Measurements from ENCODE around the gene ARSA. TPM values are rescaled to one million over a fixed set of nuclear protein-coding genes. Genes with fewer than 3 reads are reported as not detected.

Gene ARSA
- polyA plus RNA-seq, 2 of the 4 experiments (the other 2 are of a cell fraction), result 7.7 to 19.5 TPM

DNA sequence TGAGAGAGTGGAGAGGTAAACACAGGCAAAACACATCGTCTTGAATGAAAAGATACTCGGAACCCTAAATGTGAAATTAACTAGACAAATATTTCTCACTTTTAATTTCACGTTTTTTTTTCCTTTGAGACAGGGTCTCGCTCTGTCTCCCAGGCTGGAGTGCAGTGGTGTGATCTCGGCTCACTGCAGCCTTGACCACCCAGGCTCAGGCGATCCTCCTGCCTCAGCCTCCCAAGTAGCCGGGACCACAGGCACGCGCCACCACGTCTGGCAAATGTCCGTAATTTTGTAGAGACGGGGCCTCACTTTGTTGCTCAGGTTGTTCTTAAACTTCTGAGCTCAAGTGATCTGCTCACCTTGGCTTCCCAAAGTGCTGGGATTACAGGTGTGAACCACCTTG lies 37.3 kb upstream of the ARSA start:
- FAIRE-seq (no peak), ATAC-seq (no peak), DNase-seq (ENCODE audit: low read depth in 1 of 2, low spot score in 1 of 2) (no peak)
- no peak overlapping the region for H3K4me2 ChIP-seq
- H3K4me1 ChIP-seq, result no peaks in the 10 kb centered on the region
- ChIA-PET POLR2A (no interaction called here), CTCF (interaction anchor here (0.6 kb wide), 1 partner anchor 129 kb away, joined by 3 read pairs; no protein-coding TSS in a partner anchor)
- TF ChIP-seq, protein P1, sequence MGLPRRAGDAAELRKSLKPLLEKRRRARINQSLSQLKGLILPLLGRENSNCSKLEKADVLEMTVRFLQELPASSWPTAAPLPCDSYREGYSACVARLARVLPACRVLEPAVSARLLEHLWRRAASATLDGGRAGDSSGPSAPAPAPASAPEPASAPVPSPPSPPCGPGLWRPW (IDR thresholded peaks at IDR 0.05), result no peak
- TF ChIP-seq, protein P2, sequence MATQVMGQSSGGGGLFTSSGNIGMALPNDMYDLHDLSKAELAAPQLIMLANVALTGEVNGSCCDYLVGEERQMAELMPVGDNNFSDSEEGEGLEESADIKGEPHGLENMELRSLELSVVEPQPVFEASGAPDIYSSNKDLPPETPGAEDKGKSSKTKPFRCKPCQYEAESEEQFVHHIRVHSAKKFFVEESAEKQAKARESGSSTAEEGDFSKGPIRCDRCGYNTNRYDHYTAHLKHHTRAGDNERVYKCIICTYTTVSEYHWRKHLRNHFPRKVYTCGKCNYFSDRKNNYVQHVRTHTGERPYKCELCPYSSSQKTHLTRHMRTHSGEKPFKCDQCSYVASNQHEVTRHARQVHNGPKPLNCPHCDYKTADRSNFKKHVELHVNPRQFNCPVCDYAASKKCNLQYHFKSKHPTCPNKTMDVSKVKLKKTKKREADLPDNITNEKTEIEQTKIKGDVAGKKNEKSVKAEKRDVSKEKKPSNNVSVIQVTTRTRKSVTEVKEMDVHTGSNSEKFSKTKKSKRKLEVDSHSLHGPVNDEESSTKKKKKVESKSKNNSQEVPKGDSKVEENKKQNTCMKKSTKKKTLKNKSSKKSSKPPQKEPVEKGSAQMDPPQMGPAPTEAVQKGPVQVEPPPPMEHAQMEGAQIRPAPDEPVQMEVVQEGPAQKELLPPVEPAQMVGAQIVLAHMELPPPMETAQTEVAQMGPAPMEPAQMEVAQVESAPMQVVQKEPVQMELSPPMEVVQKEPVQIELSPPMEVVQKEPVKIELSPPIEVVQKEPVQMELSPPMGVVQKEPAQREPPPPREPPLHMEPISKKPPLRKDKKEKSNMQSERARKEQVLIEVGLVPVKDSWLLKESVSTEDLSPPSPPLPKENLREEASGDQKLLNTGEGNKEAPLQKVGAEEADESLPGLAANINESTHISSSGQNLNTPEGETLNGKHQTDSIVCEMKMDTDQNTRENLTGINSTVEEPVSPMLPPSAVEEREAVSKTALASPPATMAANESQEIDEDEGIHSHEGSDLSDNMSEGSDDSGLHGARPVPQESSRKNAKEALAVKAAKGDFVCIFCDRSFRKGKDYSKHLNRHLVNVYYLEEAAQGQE (IDR thresholded peaks at IDR 0.05), result no peak
- TF ChIP-seq TFCP2L1 (CRISPR knock-in tag; IDR thresholded peaks at IDR 0.05), result no peak
- TF ChIP-seq, protein P3, sequence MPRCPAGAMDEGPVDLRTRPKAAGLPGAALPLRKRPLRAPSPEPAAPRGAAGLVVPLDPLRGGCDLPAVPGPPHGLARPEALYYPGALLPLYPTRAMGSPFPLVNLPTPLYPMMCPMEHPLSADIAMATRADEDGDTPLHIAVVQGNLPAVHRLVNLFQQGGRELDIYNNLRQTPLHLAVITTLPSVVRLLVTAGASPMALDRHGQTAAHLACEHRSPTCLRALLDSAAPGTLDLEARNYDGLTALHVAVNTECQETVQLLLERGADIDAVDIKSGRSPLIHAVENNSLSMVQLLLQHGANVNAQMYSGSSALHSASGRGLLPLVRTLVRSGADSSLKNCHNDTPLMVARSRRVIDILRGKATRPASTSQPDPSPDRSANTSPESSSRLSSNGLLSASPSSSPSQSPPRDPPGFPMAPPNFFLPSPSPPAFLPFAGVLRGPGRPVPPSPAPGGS (IDR thresholded peaks at IDR 0.05), result no peak
- TF ChIP-seq RFX5 (IDR thresholded peaks at IDR 0.05), result no peak
- TF ChIP-seq BHLHE40 (IDR thresholded peaks at IDR 0.05; ENCODE audit: low read depth, low read length), result no peak
- TF ChIP-seq CBX2 (IDR thresholded peaks at IDR 0.05; ENCODE audit: borderline replicate concordance, low read depth), result no peak
- no peak for TF ChIP-seq ZSCAN20 (CRISPR knock-in tag; IDR thresholded peaks at IDR 0.05)
- TF ChIP-seq RARB (CRISPR knock-in tag; IDR thresholded peaks at IDR 0.05), result no peak
- TF ChIP-seq RCOR1 (IDR thresholded peaks at IDR 0.05; ENCODE audit: low read depth, low read length), result no peak
- TF ChIP-seq, protein P4, sequence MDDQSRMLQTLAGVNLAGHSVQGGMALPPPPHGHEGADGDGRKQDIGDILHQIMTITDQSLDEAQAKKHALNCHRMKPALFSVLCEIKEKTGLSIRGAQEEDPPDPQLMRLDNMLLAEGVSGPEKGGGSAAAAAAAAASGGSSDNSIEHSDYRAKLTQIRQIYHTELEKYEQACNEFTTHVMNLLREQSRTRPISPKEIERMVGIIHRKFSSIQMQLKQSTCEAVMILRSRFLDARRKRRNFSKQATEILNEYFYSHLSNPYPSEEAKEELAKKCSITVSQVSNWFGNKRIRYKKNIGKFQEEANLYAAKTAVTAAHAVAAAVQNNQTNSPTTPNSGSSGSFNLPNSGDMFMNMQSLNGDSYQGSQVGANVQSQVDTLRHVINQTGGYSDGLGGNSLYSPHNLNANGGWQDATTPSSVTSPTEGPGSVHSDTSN (IDR thresholded peaks at IDR 0.05), result no peak
- TF ChIP-seq ZC3H11A (IDR thresholded peaks at IDR 0.05), result no peak
- TF ChIP-seq, protein P5, sequence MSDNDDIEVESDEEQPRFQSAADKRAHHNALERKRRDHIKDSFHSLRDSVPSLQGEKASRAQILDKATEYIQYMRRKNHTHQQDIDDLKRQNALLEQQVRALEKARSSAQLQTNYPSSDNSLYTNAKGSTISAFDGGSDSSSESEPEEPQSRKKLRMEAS (IDR thresholded peaks at IDR 0.05), result no peak
- no peak for TF ChIP-seq FOXS1 (CRISPR knock-in tag; IDR thresholded peaks at IDR 0.05)
- no peak for TF ChIP-seq ESRRA (IDR thresholded peaks at IDR 0.05; ENCODE audit: borderline replicate concordance, low read length)
- TF ChIP-seq HEYL (CRISPR knock-in tag; IDR thresholded peaks at IDR 0.05), result no peak
- no peak overlapping the region for H3K27ac ChIP-seq
- no peaks in the 10 kb centered on the region for H3K9me3 ChIP-seq
- 80% methylated on average over 12 of the region's 12 CpGs for WGBS (ENCODE audit: missing lambda C conversion rate)
- no peak overlapping the region for H3K4me3 ChIP-seq

DNA sequence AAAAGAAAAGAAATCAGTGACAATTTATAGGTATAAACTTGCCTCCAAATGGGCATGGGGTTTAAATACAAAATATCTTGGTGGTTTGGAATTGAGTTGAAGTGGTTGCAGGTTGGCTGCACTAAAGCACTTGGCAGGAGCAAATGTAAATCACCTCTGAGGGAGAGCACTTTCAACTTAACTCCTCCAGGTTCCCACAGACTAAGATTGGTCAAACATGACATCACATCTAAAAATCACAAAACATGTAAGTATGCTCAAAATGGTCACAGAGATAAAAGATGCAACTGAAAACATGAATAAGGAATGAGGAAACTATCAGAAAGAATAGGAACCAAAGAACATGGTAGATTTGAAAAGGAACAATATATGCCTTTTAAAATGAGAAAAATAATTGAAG lies 32.4 kb upstream of the ARSA start:
- Histone ChIP-seq H3K9me3 (no peaks in the 10 kb centered on the region), H3K4me2 (no peak overlapping the region), H3K27ac (no peak overlapping the region), H3K4me3 (no peak overlapping the region), H3K4me1 (peaks cover 17% of the 10 kb centered on the region)
- CTCF ChIA-PET, result no interaction called here
- POLR2A ChIA-PET, result no interaction called here
- TF ChIP-seq, protein P2 (IDR thresholded peaks at IDR 0.05), result no peak
- TF ChIP-seq GATA3 (IDR thresholded peaks at IDR 0.05; ENCODE audit: borderline replicate concordance) (no peak), HEYL (CRISPR knock-in tag; IDR thresholded peaks at IDR 0.05) (no peak), EHF (CRISPR knock-in tag; IDR thresholded peaks at IDR 0.05) (no peak), RARB (CRISPR knock-in tag; IDR thresholded peaks at IDR 0.05) (no peak), PHF8 (IDR thresholded peaks at IDR 0.05; ENCODE audit: borderline replicate concordance, low read depth) (no peak), RAD21 (conservative IDR thresholded peaks at IDR 0.05 in 1 of 2, IDR thresholded peaks at IDR 0.05 in 1 of 2) (no peak), MAFK (IDR thresholded peaks at IDR 0.05; ENCODE audit: partially characterized antibody) (no peak), CHD4 (IDR thresholded peaks at IDR 0.05; ENCODE audit: borderline replicate concordance) (no peak), MYC (IDR thresholded peaks at IDR 0.05; ENCODE audit: borderline replicate concordance, low read length) (no peak), EHMT2 (IDR thresholded peaks at IDR 0.05; ENCODE audit: low read depth) (no peak), TFCP2L1 (CRISPR knock-in tag; IDR thresholded peaks at IDR 0.05) (no peak), CHD2 (IDR thresholded peaks at IDR 0.05; ENCODE audit: low read length, partially characterized antibody) (no peak), KDM5A (IDR thresholded peaks at IDR 0.05) (no peak), HOXA7 (CRISPR knock-in tag; IDR thresholded peaks at IDR 0.05) (no peak), ZFP36 (IDR thresholded peaks at IDR 0.05; ENCODE audit: borderline replicate concordance, partially characterized antibody) (no peak), KDM1A (IDR thresholded peaks at IDR 0.05; ENCODE audit: low read depth) (no peak)
- FAIRE-seq (no peak), ATAC-seq (no peak), DNase-seq (ENCODE audit: low read depth in 1 of 2, low spot score in 1 of 2) (no peak)
